Esophagus muscularis mucosa (tissue), 3 donors: ENCODE results near the gene WNK3.

Experiments
- CTCF ChIP-seq, 3 experiments: fragments of 200-600 bp in 2 of 3; fragments of 450-650 bp in 1 of 3; sonication (generic) in 2 of 3; IDR thresholded peaks; one replicate each; pipeline ENCODE4 v1.5.1; 2017 to 2019; ENCODE audit warnings: antibody characterized with exemption in 3 of 3, mild to moderate bottlenecking in 2 of 3, moderate library complexity in 1 of 3
- POLR2AphosphoS5 ChIP-seq, 2 donors: sonication (generic); formaldehyde crosslinking; IDR thresholded peaks; one replicate each; pipeline ENCODE4 v1.6.1; 2017; ENCODE audit warnings: antibody characterized with exemption in 2 of 2

- TF ChIP-seq POLR2AphosphoS5 (IDR thresholded peaks at IDR 0.05) (no peak), CTCF (IDR thresholded peaks at IDR 0.05) (no peak)
Measured at GRCh38 chrX:54301516-54301915, 56.3 kb downstream of the WNK3 start.
